ENCODE data around the gene OR52E8. TPM values are rescaled to one million over a fixed set of nuclear protein-coding genes. Genes with fewer than 3 reads are reported as not detected.

OR52E8 gene
- not detected for total RNA-seq (ENCODE audit: unreplicated experiment)
- long read RNA-seq = 0 reads

DNA sequence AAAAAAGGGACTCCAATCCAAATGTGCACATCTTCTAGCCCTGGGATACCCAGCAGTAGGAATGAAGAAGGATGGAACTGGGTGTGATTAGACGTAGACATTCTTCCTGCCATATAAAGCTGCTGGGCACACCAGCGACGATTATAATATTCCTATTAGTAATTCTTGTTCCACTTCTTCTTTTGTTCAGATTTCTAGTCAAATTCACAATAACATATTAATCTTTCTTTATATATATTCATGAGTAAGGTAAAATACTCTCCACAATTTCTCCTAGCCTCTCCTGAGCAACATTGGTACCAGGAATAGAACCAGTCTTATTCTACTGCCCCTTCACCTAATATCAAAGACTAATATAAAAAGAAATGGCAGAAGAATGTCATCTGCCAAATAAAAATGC, at the start of gene OR52E8:
OR52E8 (minus strand) TSS at position 101 of the 400 bp plus-strand sequence; CDS start at position 101, 0 bp downstream.
- TF ChIP-seq, protein P1, sequence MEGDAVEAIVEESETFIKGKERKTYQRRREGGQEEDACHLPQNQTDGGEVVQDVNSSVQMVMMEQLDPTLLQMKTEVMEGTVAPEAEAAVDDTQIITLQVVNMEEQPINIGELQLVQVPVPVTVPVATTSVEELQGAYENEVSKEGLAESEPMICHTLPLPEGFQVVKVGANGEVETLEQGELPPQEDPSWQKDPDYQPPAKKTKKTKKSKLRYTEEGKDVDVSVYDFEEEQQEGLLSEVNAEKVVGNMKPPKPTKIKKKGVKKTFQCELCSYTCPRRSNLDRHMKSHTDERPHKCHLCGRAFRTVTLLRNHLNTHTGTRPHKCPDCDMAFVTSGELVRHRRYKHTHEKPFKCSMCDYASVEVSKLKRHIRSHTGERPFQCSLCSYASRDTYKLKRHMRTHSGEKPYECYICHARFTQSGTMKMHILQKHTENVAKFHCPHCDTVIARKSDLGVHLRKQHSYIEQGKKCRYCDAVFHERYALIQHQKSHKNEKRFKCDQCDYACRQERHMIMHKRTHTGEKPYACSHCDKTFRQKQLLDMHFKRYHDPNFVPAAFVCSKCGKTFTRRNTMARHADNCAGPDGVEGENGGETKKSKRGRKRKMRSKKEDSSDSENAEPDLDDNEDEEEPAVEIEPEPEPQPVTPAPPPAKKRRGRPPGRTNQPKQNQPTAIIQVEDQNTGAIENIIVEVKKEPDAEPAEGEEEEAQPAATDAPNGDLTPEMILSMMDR (IDR thresholded peaks at IDR 0.05; ENCODE audit: partially characterized antibody, unreplicated experiment) = no peak
- Mint-ChIP-seq H3K27ac (ENCODE audit: unreplicated experiment) (no peak within 1 kb of the TSS), H3K4me1 (ENCODE audit: low read depth, unreplicated experiment) (no peaks in the 10 kb centered on the region), H3K9me3 (ENCODE audit: unreplicated experiment) (peaks cover 4% of the 10 kb centered on the region), H3K36me3 (ENCODE audit: unreplicated experiment) (no peaks in the 10 kb centered on the region), H3K4me3 (ENCODE audit: unreplicated experiment) (no peak within 1 kb of the TSS), H3K27me3 (ENCODE audit: unreplicated experiment) (no peaks in the 10 kb centered on the region)
- DNase-seq = no peak

- no peaks in the 10 kb centered on the region for H3K9me3 Mint-ChIP-seq (ENCODE audit: unreplicated experiment)
- DNase-seq = no peak
- H3K4me1 Mint-ChIP-seq (ENCODE audit: low read depth, unreplicated experiment) = no peaks in the 10 kb centered on the region
- H3K27ac Mint-ChIP-seq (ENCODE audit: unreplicated experiment) = no peak overlapping the region
- no peaks in the 10 kb centered on the region for H3K27me3 Mint-ChIP-seq (ENCODE audit: unreplicated experiment)
- H3K36me3 Mint-ChIP-seq (ENCODE audit: unreplicated experiment) = no peaks in the 10 kb centered on the region
- TF ChIP-seq, protein P1 (IDR thresholded peaks at IDR 0.05; ENCODE audit: partially characterized antibody, unreplicated experiment) = no peak
- H3K4me3 Mint-ChIP-seq (ENCODE audit: unreplicated experiment) = no peak overlapping the region
These were observed 42.0 kb upstream of the OR52E8 start for GRCh38 chr11:5899534-5899933.

DNA sequence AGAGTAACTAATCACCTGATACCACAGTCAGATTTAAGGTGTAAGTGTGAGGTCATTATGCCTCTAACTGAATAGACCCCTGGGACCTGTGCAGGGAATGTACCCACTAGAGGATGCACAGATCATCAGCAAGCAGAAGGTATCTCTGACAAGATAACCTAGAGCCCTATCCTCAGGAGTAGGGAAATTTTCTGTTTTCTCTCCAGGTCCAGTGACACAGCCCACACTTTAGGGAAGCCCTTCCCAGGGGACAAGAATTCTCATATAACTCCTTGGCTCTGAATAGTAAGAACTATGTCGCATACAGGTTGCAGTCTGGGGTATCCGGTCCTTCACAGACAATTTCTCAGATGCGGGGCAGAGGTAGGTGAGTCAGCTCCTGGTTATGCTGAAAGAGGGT, 35.4 kb upstream of the OR52E8 start, which contains the start of gene OR52E5:
OR52E5 (plus strand) TSS at position 301 of the 400 bp plus-strand sequence. CDS start 7,569 bp downstream, outside the sequence.
- Mint-ChIP-seq H3K27me3 (ENCODE audit: unreplicated experiment) (no peaks in the 10 kb centered on the region), H3K36me3 (ENCODE audit: unreplicated experiment) (no peaks in the 10 kb centered on the region), H3K9me3 (ENCODE audit: unreplicated experiment) (no peaks in the 10 kb centered on the region), H3K4me3 (ENCODE audit: unreplicated experiment) (no peak within 1 kb of the TSS), H3K27ac (ENCODE audit: unreplicated experiment) (no peak within 1 kb of the TSS), H3K4me1 (ENCODE audit: low read depth, unreplicated experiment) (no peaks in the 10 kb centered on the region)
- no peak for DNase-seq
- TF ChIP-seq, protein P1 (IDR thresholded peaks at IDR 0.05; ENCODE audit: partially characterized antibody, unreplicated experiment) = no peak

- H3K27ac Mint-ChIP-seq (ENCODE audit: unreplicated experiment) = no peak overlapping the region
- no peaks in the 10 kb centered on the region for H3K27me3 Mint-ChIP-seq (ENCODE audit: unreplicated experiment)
- no peaks in the 10 kb centered on the region for H3K36me3 Mint-ChIP-seq (ENCODE audit: unreplicated experiment)
- no peak for DNase-seq
- H3K9me3 Mint-ChIP-seq (ENCODE audit: unreplicated experiment) = no peaks in the 10 kb centered on the region
- H3K4me1 Mint-ChIP-seq (ENCODE audit: low read depth, unreplicated experiment) = no peaks in the 10 kb centered on the region
- TF ChIP-seq, protein P1 (IDR thresholded peaks at IDR 0.05; ENCODE audit: partially characterized antibody, unreplicated experiment) = peak; percentile 70
- H3K4me3 Mint-ChIP-seq (ENCODE audit: unreplicated experiment) = no peak overlapping the region
These were observed 33.8 kb upstream of the OR52E8 start for GRCh38 chr11:5891216-5891800.

- Mint-ChIP-seq H3K27ac (ENCODE audit: unreplicated experiment) (no peak overlapping the region), H3K9me3 (ENCODE audit: unreplicated experiment) (no peaks in the 10 kb centered on the region), H3K4me3 (ENCODE audit: unreplicated experiment) (no peak overlapping the region), H3K27me3 (ENCODE audit: unreplicated experiment) (peaks cover 3% of the 10 kb centered on the region), H3K36me3 (ENCODE audit: unreplicated experiment) (no peaks in the 10 kb centered on the region), H3K4me1 (ENCODE audit: low read depth, unreplicated experiment) (no peaks in the 10 kb centered on the region)
- TF ChIP-seq, protein P1 (IDR thresholded peaks at IDR 0.05; ENCODE audit: partially characterized antibody, unreplicated experiment) = no peak
- DNase-seq = no peak
These were observed 30.2 kb upstream of the OR52E8 start for GRCh38 chr11:5887661-5888060.

Data from glutamatergic neuron (in vitro differentiated cells).